Cardiac fibroblast (primary cell): ENCODE data around the gene NGRN.
A peak's percentile ranks its signal among the peaks of the same experiment; 100 is the strongest.

Source experiments
- DNase-seq, 2 donors: peaks; one replicate each; pipeline versions ENCODE4 v3.0.0 to v3.0.0-alpha.2; 2010; ENCODE audit warnings: low read depth in 2 of 2
- H3K4me3 ChIP-seq, 2 donors: replicated peaks in 1 of 2; 1 replicate in 1 of 2; 2 replicates in 1 of 2; pipeline ENCODE4 v1.5.1; 2011; ENCODE audit warnings: low read depth in 2 of 2, low read length in 2 of 2, mild to moderate bottlenecking in 2 of 2, moderate library complexity in 1 of 2
- CTCF ChIP-seq: IDR thresholded peaks from one replicate; pipeline ENCODE4 v1.5.1; 2011; ENCODE audit warnings: low read depth, mild to moderate bottlenecking, low read length, inconsistent platforms

The NGRN gene

GRCh38 chr15:90230071-90230494 lies 35.4 kb upstream of the NGRN start:
- DNase-seq, result no peak
- TF ChIP-seq CTCF, result no peak
- H3K4me3 ChIP-seq, result no peak overlapping the region

DNA sequence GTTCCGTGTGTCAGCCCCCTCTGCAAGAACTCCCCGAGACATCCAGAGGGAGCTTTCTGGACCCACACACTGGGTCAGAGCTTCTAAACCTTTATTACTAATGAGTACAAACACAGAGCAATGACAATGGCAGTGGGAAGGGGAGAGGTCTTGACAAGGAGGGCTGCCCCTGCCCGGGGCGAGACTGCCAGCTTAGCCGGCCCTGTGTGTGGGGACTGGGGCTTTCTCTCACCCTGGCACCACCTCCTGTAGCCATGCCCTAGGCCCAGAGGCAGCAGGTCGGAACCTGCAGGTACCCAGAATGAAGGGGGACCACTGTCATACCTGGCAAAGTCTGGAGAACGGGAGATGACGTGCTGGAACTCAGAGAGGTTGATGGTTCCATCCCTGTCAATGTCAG lies 34.9 kb upstream of the NGRN start:
- no peak for TF ChIP-seq CTCF
- DNase-seq, result no peak
- H3K4me3 ChIP-seq, result no peak overlapping the region

DNA sequence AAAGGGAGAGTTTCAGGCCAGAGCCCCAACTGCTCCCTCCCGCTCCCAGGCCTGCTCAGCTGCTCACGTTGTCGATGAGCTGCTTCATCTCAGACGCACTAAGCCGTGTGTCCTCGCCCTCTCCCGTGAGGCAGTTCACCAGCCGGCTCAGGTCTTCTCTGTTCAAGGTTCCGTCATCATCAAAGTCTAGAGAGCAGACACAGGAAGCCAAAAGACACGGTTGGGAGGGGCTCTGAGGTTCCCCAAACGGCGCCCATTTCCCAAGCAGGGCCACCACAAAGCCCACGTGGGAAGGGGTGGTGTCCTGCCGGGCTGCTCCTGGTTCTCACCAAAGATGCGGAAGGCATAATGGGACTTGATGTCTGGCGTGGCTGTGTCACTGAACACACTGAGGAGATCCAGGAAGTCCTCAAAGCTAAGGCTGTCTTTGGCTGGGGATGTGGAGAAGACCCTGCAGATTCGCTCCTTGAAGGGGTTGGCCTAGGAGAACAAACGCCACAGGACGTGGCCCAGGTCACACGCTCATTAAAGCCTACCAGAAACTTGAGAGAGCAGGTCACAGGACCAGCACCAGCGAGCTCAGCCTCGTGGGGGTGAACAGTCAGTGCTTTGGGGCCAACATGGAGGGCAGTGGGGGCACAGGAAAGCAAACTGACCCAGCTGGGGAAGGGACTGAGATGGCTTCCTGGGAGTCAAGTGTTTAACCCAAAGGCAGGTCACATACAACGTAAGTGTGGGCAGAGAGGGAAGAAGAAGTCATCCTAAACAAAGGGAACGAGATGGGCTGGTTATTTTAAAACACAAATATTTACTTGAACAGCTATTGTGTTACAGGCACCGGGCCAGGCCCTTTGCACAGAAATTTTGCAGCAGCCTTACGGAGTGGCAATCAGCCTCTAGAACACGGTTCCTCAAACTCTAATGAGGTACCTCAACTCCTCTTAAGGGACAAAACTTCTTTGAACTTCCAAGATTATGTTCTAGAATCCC lies 34.1 kb upstream of the NGRN start:
- DNase-seq, result no peak
- TF ChIP-seq CTCF, result no peak
- no peak overlapping the region for H3K4me3 ChIP-seq

- no peak for TF ChIP-seq CTCF
Observed at GRCh38 chr15:90232196-90232595, 33.3 kb upstream of the NGRN start.

DNA sequence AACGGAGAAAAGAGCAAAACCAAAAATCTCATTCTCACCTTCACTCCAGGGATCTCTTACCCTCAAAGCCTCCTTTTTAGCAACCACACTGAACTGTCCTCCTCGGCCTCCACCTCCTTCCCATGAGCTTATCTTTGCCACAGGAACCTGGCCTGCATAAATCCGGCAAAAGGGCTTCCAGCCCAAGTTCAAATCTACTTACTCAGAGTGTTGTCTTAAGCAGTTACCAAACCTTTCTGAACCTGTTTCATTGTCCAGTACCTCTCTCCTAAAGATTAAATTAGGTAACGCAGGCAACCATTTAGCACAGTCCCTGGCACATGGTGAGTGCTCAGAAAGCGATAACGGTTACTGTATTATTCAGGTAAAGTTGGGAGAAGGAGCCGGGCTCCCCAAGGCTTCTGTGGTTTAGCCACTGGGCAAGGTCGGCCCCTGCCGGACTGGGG lies 32.5 kb upstream of the NGRN start:
- TF ChIP-seq CTCF, result peak; percentile 42
- peak overlapping the region; percentile 84 to 90 for H3K4me3 ChIP-seq
- peak in 1 of 2 donors; percentile 43 for DNase-seq

More at GRCh38 chr15:90232196-90232595, 33.3 kb upstream of the NGRN start:
- peak overlapping the region in 1 of 2 donors; percentile 90 for H3K4me3 ChIP-seq
- peak in 1 of 2 donors; percentile 24 for DNase-seq

- peak within 1 kb of the TSS; percentile 84 to 90 for H3K4me3 ChIP-seq
- peak; percentile 97 to 98 for DNase-seq
- no peak for TF ChIP-seq CTCF
Observed at GRCh38 chr15:90233387-90234095, 31.9 kb upstream of the NGRN start, which contains the start of gene CIB1. Gene CIB1, minus strand, starts transcription at chr15:90233941. Its CDS starts 56 bp downstream, at chr15:90233885.
